ENCODE data around the gene ADAM22. TPM values are rescaled to one million over a fixed set of nuclear protein-coding genes. Genes with fewer than 3 reads are reported as not detected.

Gene ADAM22
- total and polyA plus RNA-seq, 2 experiments from 2014 or later, result 1.6 to 9.8 TPM

DNA sequence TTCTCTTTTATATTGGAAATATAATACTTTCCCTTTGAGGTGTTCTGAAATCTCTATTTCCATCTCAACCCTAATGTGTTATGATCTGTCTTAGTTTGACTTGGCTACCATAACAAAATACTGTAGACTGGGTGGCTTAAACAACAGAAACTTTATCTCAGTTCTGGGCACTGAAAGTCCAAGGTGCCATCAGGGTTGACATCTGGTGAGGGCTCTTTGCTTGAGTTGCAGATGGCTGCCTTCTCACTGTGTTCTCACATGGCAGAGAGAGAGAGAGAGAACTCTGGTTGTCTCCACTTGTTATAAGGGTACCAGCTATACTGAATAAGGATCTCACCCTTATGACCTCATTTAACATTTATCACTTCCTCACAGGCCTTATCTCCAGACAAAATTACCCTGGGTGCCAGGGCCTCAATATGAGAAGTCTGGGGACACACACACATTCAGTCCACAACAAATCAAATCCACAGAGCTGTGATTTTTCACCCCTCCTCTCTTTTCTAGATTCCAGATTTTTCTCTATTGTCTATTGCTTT lies 181.3 kb downstream of the ADAM22 start:
- Histone ChIP-seq H4K20me1 (ENCODE audit: insufficient read depth, poor library complexity, severe bottlenecking) (no peaks in the 10 kb centered on the region), H2AFZ (no peak overlapping the region), H3K79me2 (no peaks in the 10 kb centered on the region), H3K4me2 (no peak overlapping the region), H3K36me3 (replicated peaks; ENCODE audit: insufficient read depth, low read depth) (no peaks in the 10 kb centered on the region), H3K4me1 (ENCODE audit: insufficient read depth) (peaks cover 5% of the 10 kb centered on the region), H3K9me3 (ENCODE audit: low read depth) (no peaks in the 10 kb centered on the region), H3K4me3 (no peak overlapping the region), H3K27ac (no peak overlapping the region), H3K9me2 (replicated peaks; ENCODE audit: insufficient read depth) (no peaks in the 10 kb centered on the region), H3K27me3 (no peaks in the 10 kb centered on the region)
- TF ChIP-seq, protein P1, sequence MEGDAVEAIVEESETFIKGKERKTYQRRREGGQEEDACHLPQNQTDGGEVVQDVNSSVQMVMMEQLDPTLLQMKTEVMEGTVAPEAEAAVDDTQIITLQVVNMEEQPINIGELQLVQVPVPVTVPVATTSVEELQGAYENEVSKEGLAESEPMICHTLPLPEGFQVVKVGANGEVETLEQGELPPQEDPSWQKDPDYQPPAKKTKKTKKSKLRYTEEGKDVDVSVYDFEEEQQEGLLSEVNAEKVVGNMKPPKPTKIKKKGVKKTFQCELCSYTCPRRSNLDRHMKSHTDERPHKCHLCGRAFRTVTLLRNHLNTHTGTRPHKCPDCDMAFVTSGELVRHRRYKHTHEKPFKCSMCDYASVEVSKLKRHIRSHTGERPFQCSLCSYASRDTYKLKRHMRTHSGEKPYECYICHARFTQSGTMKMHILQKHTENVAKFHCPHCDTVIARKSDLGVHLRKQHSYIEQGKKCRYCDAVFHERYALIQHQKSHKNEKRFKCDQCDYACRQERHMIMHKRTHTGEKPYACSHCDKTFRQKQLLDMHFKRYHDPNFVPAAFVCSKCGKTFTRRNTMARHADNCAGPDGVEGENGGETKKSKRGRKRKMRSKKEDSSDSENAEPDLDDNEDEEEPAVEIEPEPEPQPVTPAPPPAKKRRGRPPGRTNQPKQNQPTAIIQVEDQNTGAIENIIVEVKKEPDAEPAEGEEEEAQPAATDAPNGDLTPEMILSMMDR (IDR thresholded peaks at IDR 0.05; ENCODE audit: poor library complexity), result no peak
- TF ChIP-seq EZH2phosphoT487 (IDR thresholded peaks at IDR 0.05; ENCODE audit: low read depth, severe bottlenecking, unreplicated experiment) (no peak), EZH2 (IDR thresholded peaks at IDR 0.05; ENCODE audit: borderline replicate concordance) (no peak)
- no peak for DNase-seq (ENCODE audit: low spot score)

DNA sequence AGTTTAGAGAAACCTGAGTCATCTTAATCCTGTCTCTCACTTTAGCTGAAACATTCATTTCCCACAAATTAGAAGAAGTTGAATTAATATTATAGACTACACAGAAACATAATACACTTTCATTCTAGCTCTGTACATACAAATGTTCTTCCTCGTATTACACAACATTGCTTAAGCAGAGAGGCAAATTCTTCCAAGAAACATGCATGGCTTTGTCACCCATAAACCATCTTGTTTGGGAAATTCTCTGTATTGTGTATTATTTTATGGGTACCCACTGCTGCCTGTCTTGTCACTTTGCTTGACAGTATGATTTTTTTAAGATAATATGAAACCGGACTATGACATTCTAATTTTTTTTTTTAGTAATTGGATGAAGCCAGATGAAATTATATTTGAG lies 181.8 kb downstream of the ADAM22 start:
- Histone ChIP-seq H3K79me2 (no peaks in the 10 kb centered on the region), H3K9me3 (ENCODE audit: low read depth) (no peaks in the 10 kb centered on the region), H2AFZ (no peak overlapping the region), H3K4me1 (ENCODE audit: insufficient read depth) (peaks cover 5% of the 10 kb centered on the region), H3K9me2 (replicated peaks; ENCODE audit: insufficient read depth) (no peaks in the 10 kb centered on the region), H3K36me3 (replicated peaks; ENCODE audit: insufficient read depth, low read depth) (no peaks in the 10 kb centered on the region), H3K27me3 (no peaks in the 10 kb centered on the region), H3K4me2 (no peak overlapping the region), H4K20me1 (ENCODE audit: insufficient read depth, poor library complexity, severe bottlenecking) (no peaks in the 10 kb centered on the region), H3K27ac (no peak overlapping the region), H3K4me3 (no peak overlapping the region)
- no peak for TF ChIP-seq EZH2phosphoT487 (IDR thresholded peaks at IDR 0.05; ENCODE audit: low read depth, severe bottlenecking, unreplicated experiment)
- TF ChIP-seq EZH2 (IDR thresholded peaks at IDR 0.05; ENCODE audit: borderline replicate concordance), result no peak
- TF ChIP-seq, protein P1 (IDR thresholded peaks at IDR 0.05; ENCODE audit: poor library complexity), result no peak
- no peak for DNase-seq (ENCODE audit: low spot score)
- WGBS (ENCODE audit: low lambda C conversion rate, missing lambda C conversion rate), result 82% methylated on average over 2 of the region's 2 CpGs

DNA sequence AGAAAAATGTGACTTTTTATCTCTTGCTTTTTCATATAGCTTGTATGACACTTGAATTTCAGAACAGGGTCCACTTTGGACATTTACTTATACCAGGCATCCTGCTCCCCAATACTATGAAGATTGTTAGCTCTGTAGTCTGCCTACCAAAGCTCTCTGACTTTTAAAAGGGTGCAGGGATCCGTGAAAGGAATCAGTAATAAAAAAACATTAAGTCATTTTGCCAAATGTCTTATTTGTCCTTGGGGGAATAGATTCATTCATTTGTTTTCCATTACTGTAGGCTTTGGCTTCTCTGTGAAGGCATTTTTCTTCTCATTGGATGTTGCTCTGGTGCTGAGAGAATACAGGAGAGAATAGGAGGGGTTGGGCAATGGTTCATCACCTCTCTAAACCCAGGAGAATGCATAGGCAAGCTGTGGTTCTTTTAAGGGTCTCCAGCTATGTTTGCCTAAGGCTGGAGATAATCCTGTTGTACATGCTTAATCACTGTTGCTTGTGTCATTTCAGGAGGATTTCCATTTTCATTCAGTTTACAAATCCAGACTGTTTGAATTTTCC lies 182.3 kb downstream of the ADAM22 start:
- Histone ChIP-seq H2AFZ (no peak overlapping the region), H3K27me3 (no peaks in the 10 kb centered on the region), H3K4me1 (ENCODE audit: insufficient read depth) (peaks cover 5% of the 10 kb centered on the region), H3K9me3 (ENCODE audit: low read depth) (no peaks in the 10 kb centered on the region), H3K79me2 (no peaks in the 10 kb centered on the region), H3K9me2 (replicated peaks; ENCODE audit: insufficient read depth) (no peaks in the 10 kb centered on the region), H3K27ac (no peak overlapping the region), H3K36me3 (replicated peaks; ENCODE audit: insufficient read depth, low read depth) (no peaks in the 10 kb centered on the region), H4K20me1 (ENCODE audit: insufficient read depth, poor library complexity, severe bottlenecking) (no peaks in the 10 kb centered on the region), H3K4me3 (no peak overlapping the region), H3K4me2 (no peak overlapping the region)
- 59% methylated on average over 1 of the region's 1 CpG for whole genome bisulfite sequencing (ENCODE audit: low lambda C conversion rate, missing lambda C conversion rate)
- TF ChIP-seq, protein P1 (IDR thresholded peaks at IDR 0.05; ENCODE audit: poor library complexity), result no peak
- TF ChIP-seq EZH2phosphoT487 (IDR thresholded peaks at IDR 0.05; ENCODE audit: low read depth, severe bottlenecking, unreplicated experiment) (no peak), EZH2 (IDR thresholded peaks at IDR 0.05; ENCODE audit: borderline replicate concordance) (no peak)
- no peak for DNase-seq (ENCODE audit: low spot score)

Data from hepatocyte (in vitro differentiated cells).